HepG2 (cell line): ENCODE measurements around the gene VPS13D. TPM values are rescaled to one million over a fixed set of nuclear protein-coding genes. Genes with fewer than 3 reads are reported as not detected.

Experiments
- ATAC-seq: fragments of 200-7000 bp; cut with Tn5 transposase; 3 replicates; pipeline ENCODE4 v1.9.1; 2020; ENCODE audit warnings: mild to moderate bottlenecking, moderate library complexity
- BruUV-seq: library from RNA; stranded (reverse); fragments of 400-500 nt; replicated peaks from 2 replicates; lab custom pipeline; 2021; lab: Mats Ljungman, UMichigan
- CTCF ChIA-PET: fragments of 300-600 bp; formaldehyde crosslinking; extraction: SDS; loops from one replicate; lab custom pipeline; 2021; ENCODE audit warnings: low total read pairs, inconsistent platforms, low intra/inter-chr PET ratio; lab: Yijun Ruan, JAX
- POLR2A ChIA-PET: fragments of 350-600 bp; sonication (Branson Sonifier 250); formaldehyde crosslinking; loops from one replicate; lab custom pipeline; 2020; ENCODE audit warnings: antibody characterized with exemption, inconsistent platforms; lab: Yijun Ruan, JAX
- DNase-seq: peaks from one replicate; pipeline ENCODE4 v3.0.0-alpha.2; 2015; ENCODE audit warnings: low spot score
- FAIRE-seq: peaks from 3 replicates; lab custom pipeline; 2011; peaks lifted over from hg19 to GRCh38; lab: Jason Lieb, UNC
- H2AFZ ChIP-seq: one replicate; pipeline ENCODE4 v1.6.1; 2011; ENCODE audit warnings: low read length, inconsistent platforms
- H3K27ac ChIP-seq: fragments of 300-600 bp; 3 replicates; pipeline ENCODE4 v1.8.0; 2011; ENCODE audit warnings: mixed run types, mild to moderate bottlenecking, mixed read lengths, low read length, inconsistent platforms; ENCODE audit not compliant: insufficient read depth; ENCODE audit errors: extremely low read length
- H3K27me3 ChIP-seq, 2 experiments: fragments of 200-600 bp in 1 of 2; 2 replicates in 1 of 2; 3 replicates in 1 of 2; pipeline versions ENCODE4 v1.6.0 to v1.8.0; 2011; ENCODE audit warnings: low read length in 2 of 2, mild to moderate bottlenecking in 2 of 2, moderate library complexity in 2 of 2, inconsistent platforms in 1 of 2; ENCODE audit not compliant: insufficient read depth in 2 of 2, control insufficient read depth in 1 of 2
- H3K36me3 ChIP-seq, 2 experiments: fragments of 200-600 bp in 1 of 2; replicated peaks in 1 of 2; 2 replicates in 1 of 2; 3 replicates in 1 of 2; pipeline versions ENCODE4 v1.5.1 to v1.8.0; 2011; ENCODE audit warnings: low read length in 2 of 2, inconsistent platforms in 1 of 2; ENCODE audit not compliant: insufficient read depth in 2 of 2, control insufficient read depth in 1 of 2
- H3K4me1 ChIP-seq: 2 replicates; pipeline ENCODE4 v1.5.1; 2012; ENCODE audit warnings: low read length, inconsistent platforms; ENCODE audit not compliant: insufficient read depth
- H3K4me2 ChIP-seq: 2 replicates; pipeline ENCODE4 v1.6.0; 2011; ENCODE audit warnings: low read depth, low read length, inconsistent platforms
- H3K4me3 ChIP-seq, 3 experiments: fragments of 200-600 bp in 1 of 3; sonication (generic), shearing (Covaris generic) in 1 of 3; replicated peaks in 1 of 3; 2 replicates each; pipeline ENCODE4 v1.5.1; 2011 to 2016; ENCODE audit warnings: low read length in 3 of 3, inconsistent platforms in 2 of 3, low read depth in 2 of 3, mild to moderate bottlenecking in 2 of 3, control low read depth in 1 of 3, mixed read lengths in 1 of 3; ENCODE audit not compliant: insufficient read depth in 1 of 3
- H3K79me2 ChIP-seq: one replicate; pipeline ENCODE4 v1.6.1; 2011; ENCODE audit warnings: low read length, inconsistent platforms; ENCODE audit not compliant: insufficient read depth
- H3K9ac ChIP-seq: 2 replicates; pipeline ENCODE4 v1.6.0; 2011; ENCODE audit warnings: mild to moderate bottlenecking, low read depth, low read length, inconsistent platforms; ENCODE audit not compliant: insufficient read depth
- H3K9me3 ChIP-seq: 2 replicates; pipeline ENCODE4 v1.5.1; 2012; ENCODE audit warnings: mild to moderate bottlenecking, low read length
- H4K20me1 ChIP-seq: 2 replicates; pipeline ENCODE4 v1.6.0; 2011; ENCODE audit warnings: inconsistent platforms, mild to moderate bottlenecking, low read length, moderate library complexity; ENCODE audit not compliant: insufficient read depth
- EP300 ChIP-seq, 3 experiments: sonication (generic) in 1 of 3; formaldehyde crosslinking in 1 of 3; IDR thresholded peaks; 2 replicates each; pipeline versions ENCODE4 v1.5.1 to v1.6.1; 2011 to 2020; ENCODE audit warnings: low read depth in 2 of 3, low read length in 2 of 3, borderline replicate concordance in 1 of 3, improper control_type of control experiment in 1 of 3, mild to moderate bottlenecking in 1 of 3, missing genetic modification reagents in 1 of 3, moderate library complexity in 1 of 3
- FIP1L1 ChIP-seq: fragments of 200-400 bp; formaldehyde crosslinking; IDR thresholded peaks from 2 replicates; pipeline ENCODE4 v1.6.1; 2018; ENCODE audit warnings: low read depth, mild to moderate bottlenecking, low read length, moderate library complexity, borderline replicate concordance; ENCODE audit not compliant: insufficient read depth
- IRF2 ChIP-seq: IDR thresholded peaks from 2 replicates; pipeline ENCODE4 v1.6.1; 2018; ENCODE audit warnings: missing genetic modification reagents, missing compliant biosample characterization
- PAF1 ChIP-seq: IDR thresholded peaks from 2 replicates; pipeline ENCODE4 v1.6.1; 2016; ENCODE audit warnings: missing genetic modification reagents, missing compliant biosample characterization
- RFXANK ChIP-seq: IDR thresholded peaks from 2 replicates; pipeline ENCODE4 v1.6.1; 2016
- SRSF1 ChIP-seq: fragments of 200-400 bp; formaldehyde crosslinking; optimal IDR thresholded peaks from 2 replicates; pipeline ENCODE3; 2017; ENCODE audit warnings: mild to moderate bottlenecking, low read depth, low read length, moderate library complexity
- ZNF333 ChIP-seq: sonication (generic); formaldehyde crosslinking; IDR thresholded peaks from 2 replicates; pipeline ENCODE4 v1.4.0; 2020; ENCODE audit warnings: mild to moderate bottlenecking, missing genetic modification reagents, borderline replicate concordance
- ZNF674 ChIP-seq: sonication (generic); formaldehyde crosslinking; IDR thresholded peaks from 2 replicates; pipeline ENCODE4 v1.5.0; 2020; ENCODE audit warnings: low read depth, mild to moderate bottlenecking, missing genetic modification reagents
- ZNF749 ChIP-seq: sonication (generic); formaldehyde crosslinking; IDR thresholded peaks from 2 replicates; pipeline ENCODE4 v1.8.0; 2022; ENCODE audit warnings: mild to moderate bottlenecking, missing genetic modification reagents, moderate library complexity, borderline replicate concordance
- WGBS: methylation state at CpG from one replicate; pipeline ENCODE4 v1.1.6; 2017; ENCODE audit warnings: low lambda C conversion rate; 5-methylcytosine and 5-hydroxymethylcytosine counted together
- in situ Hi-C: cut with HindIII; loops from 2 replicates; pipeline ENCODE4 v1.10.0; 2017; ENCODE audit warnings: low pct_unique_long_range_greater_than_20kb; ENCODE audit not compliant: extremely low pct_ligation_motif_present
- intact Hi-C: fragments of 100-400 bp; cut with micrococcal nuclease; formaldehyde crosslinking; loops from one replicate; pipeline ENCODE4 v1.10.0; 2022; ENCODE audit not compliant: unreplicated experiment
- polyA plus RNA-seq, 8 experiments: library from polyadenylated mRNA; depleted of rRNA in 3 of 8; stranded (reverse) in 7 of 8; unstranded in 1 of 8; fragments of >200 nt; fragmentation: Illumina TruSeq in 4 of 8; extraction: Trizol in 4 of 8; gene quantifications; 2 replicates each; pipeline versions ENCODE4 v1.2.1 to v1.2.3, GENCODE V29; 2011 to 2016; ENCODE audit warnings: low read depth in 4 of 8, missing spikeins in 1 of 8, mixed read lengths in 1 of 8; ENCODE audit not compliant: insufficient read depth in 1 of 8
- total RNA-seq, 5 experiments: library from RNA; depleted of rRNA; stranded (reverse); fragments of >200 nt; fragmentation: Illumina TruSeq; extraction: Trizol; gene quantifications; 2 replicates each; pipeline ENCODE4 v1.2.3, GENCODE V29; 2016; ENCODE audit warnings: low read depth in 1 of 5

The VPS13D gene
- total and polyA plus RNA-seq, 2 of the 13 experiments (the other 11 are each of a cell fraction or from before 2014, with no cell fraction given) = 8.6 to 13.9 TPM

- TF ChIP-seq FIP1L1 (no peak), EP300 (IDR thresholded peaks at IDR 0.05; ENCODE audit: low read depth in 2 of 2, low read length in 2 of 2) (peak in 1 of 2 experiments; percentile 65; a peak in 2 of 4 replicates), EP300 (CRISPR knock-in tag; IDR thresholded peaks at IDR 0.05; ENCODE audit: borderline replicate concordance) (no peak)
Measured at GRCh38 chr1:12356004-12356890, 126.4 kb downstream of the VPS13D start (continued).

- Histone ChIP-seq H3K36me3 (peaks cover 2 to 20% of the 10 kb centered on the region in 2 experiments; a peak in 4 of 5 replicates), H3K9me3 (no peaks in the 10 kb centered on the region), H3K27me3 (no peaks in the 10 kb centered on the region), H3K9ac (no peak overlapping the region), H3K4me1 (peaks cover 22% of the 10 kb centered on the region), H3K27ac (no peak overlapping the region), H2AFZ (no peak overlapping the region), H3K4me2 (no peak overlapping the region), H4K20me1 (no peaks in the 10 kb centered on the region), H3K79me2 (no peaks in the 10 kb centered on the region), H3K4me3 (no peak overlapping the region)
- POLR2A ChIA-PET = no interaction called here
- in situ Hi-C loops (no loop called here), intact Hi-C loops (no loop called here)
- BruUV-seq = no TSS peak
- ATAC-seq = no peak
- no peak for DNase-seq
- no peak for FAIRE-seq
- CTCF ChIA-PET = no interaction called here
- WGBS = 86% methylated on average over 6 of the region's 6 CpGs
- no peak for TF ChIP-seq ZNF749 (CRISPR knock-in tag)
- TF ChIP-seq ZNF333 (CRISPR knock-in tag) = no peak
- no peak for TF ChIP-seq PAF1 (CRISPR knock-in tag)
- no peak for TF ChIP-seq SRSF1
- TF ChIP-seq IRF2 = no peak
- no peak for TF ChIP-seq ZNF674 (CRISPR knock-in tag)
- no peak for TF ChIP-seq RFXANK (CRISPR knock-in tag)
- TF ChIP-seq, all 625 proteins: peak for 0
Measured at GRCh38 chr1:12358499-12358898, 128.7 kb downstream of the VPS13D start.
